Panc1 (cell line): Measurements from ENCODE around the gene NDUFAF5.

Experiments used
- CTCF ChIP-seq: fragments of 450-650 bp; IDR thresholded peaks from 2 replicates; pipeline ENCODE4 v1.5.1; 2017; ENCODE audit warnings: mild to moderate bottlenecking
- POLR2AphosphoS5 ChIP-seq: IDR thresholded peaks from 2 replicates; pipeline ENCODE4 v1.6.1; 2012; ENCODE audit warnings: mild to moderate bottlenecking, low read depth, low read length, moderate library complexity

GRCh38 chr20:13865156-13865555 is 80.3 kb downstream of the NDUFAF5 start:
- TF ChIP-seq CTCF (no peak), POLR2AphosphoS5 (no peak)
